ENCODE results near the gene PES1.

The PES1 gene

GRCh38 chr22:30591588-30592359 is at the start of gene PES1:
PES1 (minus strand) TSS chr22:30591910; CDS start chr22:30591833, 77 bp downstream.
- intact Hi-C loops (cut with DNase I; ENCODE audit: low total_unique reads) = no loop called here
- peak; percentile 95 to 96 for DNase-seq
- peak within 1 kb of the TSS; percentile 72 to 86 for H3K4me3 ChIP-seq
- H3K9me3 ChIP-seq = no peaks in the 10 kb centered on the region
- peaks cover 25 to 31% (median 28%) of the 10 kb centered on the region in 3 donors for H3K36me3 ChIP-seq
- H3K4me1 ChIP-seq = peaks cover 0 to 23% (median 17%) of the 10 kb centered on the region in 4 donors
- peak within 1 kb of the TSS; percentile 73 to 74 for H3K27ac ChIP-seq
- no peaks in the 10 kb centered on the region for H3K27me3 ChIP-seq
- TF ChIP-seq, protein P1, sequence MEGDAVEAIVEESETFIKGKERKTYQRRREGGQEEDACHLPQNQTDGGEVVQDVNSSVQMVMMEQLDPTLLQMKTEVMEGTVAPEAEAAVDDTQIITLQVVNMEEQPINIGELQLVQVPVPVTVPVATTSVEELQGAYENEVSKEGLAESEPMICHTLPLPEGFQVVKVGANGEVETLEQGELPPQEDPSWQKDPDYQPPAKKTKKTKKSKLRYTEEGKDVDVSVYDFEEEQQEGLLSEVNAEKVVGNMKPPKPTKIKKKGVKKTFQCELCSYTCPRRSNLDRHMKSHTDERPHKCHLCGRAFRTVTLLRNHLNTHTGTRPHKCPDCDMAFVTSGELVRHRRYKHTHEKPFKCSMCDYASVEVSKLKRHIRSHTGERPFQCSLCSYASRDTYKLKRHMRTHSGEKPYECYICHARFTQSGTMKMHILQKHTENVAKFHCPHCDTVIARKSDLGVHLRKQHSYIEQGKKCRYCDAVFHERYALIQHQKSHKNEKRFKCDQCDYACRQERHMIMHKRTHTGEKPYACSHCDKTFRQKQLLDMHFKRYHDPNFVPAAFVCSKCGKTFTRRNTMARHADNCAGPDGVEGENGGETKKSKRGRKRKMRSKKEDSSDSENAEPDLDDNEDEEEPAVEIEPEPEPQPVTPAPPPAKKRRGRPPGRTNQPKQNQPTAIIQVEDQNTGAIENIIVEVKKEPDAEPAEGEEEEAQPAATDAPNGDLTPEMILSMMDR (IDR thresholded peaks at IDR 0.05) = no peak

- no peak for DNase-seq
- H3K9me3 ChIP-seq = no peaks in the 10 kb centered on the region
These were observed 49.2 kb upstream of the PES1 start for GRCh38 chr22:30640839-30641430.

GRCh38 chr22:30640361-30640760 is 48.7 kb upstream of the PES1 start:
- no peak for DNase-seq
- intact Hi-C loops (cut with DNase I; ENCODE audit: low total_unique reads) = no loop called here
- Histone ChIP-seq H3K27ac (no peak overlapping the region), H3K27me3 (no peaks in the 10 kb centered on the region), H3K9me3 (no peaks in the 10 kb centered on the region), H3K36me3 (no peaks in the 10 kb centered on the region), H3K4me3 (no peak overlapping the region), H3K4me1 (peaks cover 9 to 28% (median 17%) of the 10 kb centered on the region in 4 donors)
- TF ChIP-seq, protein P1 (IDR thresholded peaks at IDR 0.05) = no peak

More at GRCh38 chr22:30640839-30641430, 49.2 kb upstream of the PES1 start:
- Histone ChIP-seq H3K27me3 (no peaks in the 10 kb centered on the region), H3K4me3 (no peak overlapping the region), H3K27ac (no peak overlapping the region), H3K4me1 (peaks cover 9 to 26% (median 15%) of the 10 kb centered on the region in 4 donors), H3K36me3 (no peaks in the 10 kb centered on the region)
- TF ChIP-seq, protein P1 (IDR thresholded peaks at IDR 0.05) = no peak
- intact Hi-C loops (cut with DNase I; ENCODE audit: low total_unique reads) = no loop called here

- no peaks in the 10 kb centered on the region for H3K36me3 ChIP-seq
- H3K4me1 ChIP-seq = peaks cover 9 to 40% (median 26%) of the 10 kb centered on the region in 4 donors
- intact Hi-C loops (cut with DNase I; ENCODE audit: low total_unique reads) = loop anchor here (5.0 kb wide), 1 partner anchor 285 kb away; no protein-coding TSS in a partner anchor
- no peak overlapping the region for H3K27ac ChIP-seq
- TF ChIP-seq, protein P1 (IDR thresholded peaks at IDR 0.05) = no peak
- no peaks in the 10 kb centered on the region for H3K9me3 ChIP-seq
- no peak for DNase-seq
- no peak overlapping the region for H3K4me3 ChIP-seq
- H3K27me3 ChIP-seq = no peaks in the 10 kb centered on the region
These were observed 46.0 kb upstream of the PES1 start for GRCh38 chr22:30637701-30638114.

GRCh38 chr22:30636226-30637077 is 44.7 kb upstream of the PES1 start:
- Histone ChIP-seq H3K36me3 (no peaks in the 10 kb centered on the region), H3K9me3 (no peaks in the 10 kb centered on the region), H3K4me3 (peak overlapping the region; percentile 77 to 82), H3K27me3 (no peaks in the 10 kb centered on the region), H3K27ac (peak overlapping the region; percentile 85 to 93), H3K4me1 (peaks cover 9 to 40% (median 26%) of the 10 kb centered on the region in 4 donors)
- DNase-seq = no peak
- intact Hi-C loops (cut with DNase I; ENCODE audit: low total_unique reads) = loop anchor here (5.0 kb wide), 1 partner anchor 286 kb away; no protein-coding TSS in a partner anchor
- TF ChIP-seq, protein P1 (IDR thresholded peaks at IDR 0.05) = no peak

Data from tibial artery (tissue), 4 donors.